Lung (tissue), 12 donors: ENCODE measurements around the gene CHORDC1. TPM values are rescaled to one million over a fixed set of nuclear protein-coding genes. Genes with fewer than 3 reads are reported as not detected.
"Not testable (repeated sequence)": the region's sequence is repeated elsewhere in the genome, so short reads cannot be mapped to it uniquely, and the experiment has no call there.

Experiments used
- ATAC-seq: fragments of 200-7000 bp; cut with Tn5 transposase; one replicate; pipeline ENCODE4 v1.9.1; 2020; ENCODE audit warnings: moderate number of reproducible peaks; ENCODE audit not compliant: insufficient read depth, low FRiP score
- DNase-seq, 3 donors: peaks; one replicate each; pipeline ENCODE4 v3.0.0-alpha.2; 2013 to 2017
- H3K27ac ChIP-seq, 2 donors: one replicate each; pipeline ENCODE4 v1.5.1; 2013; ENCODE audit warnings: mild to moderate bottlenecking in 2 of 2, moderate library complexity in 2 of 2, control low read depth in 1 of 2, inconsistent platforms in 1 of 2, low read depth in 1 of 2, low read length in 1 of 2
- H3K27me3 ChIP-seq, 3 donors: one replicate each; pipeline ENCODE4 v1.5.1; 2013; ENCODE audit warnings: low read length in 2 of 3; ENCODE audit not compliant: control insufficient read depth in 3 of 3, insufficient read depth in 3 of 3
- H3K36me3 ChIP-seq, 4 donors: one replicate each; pipeline ENCODE4 v1.5.1; 2013; ENCODE audit warnings: low read length in 4 of 4, mild to moderate bottlenecking in 1 of 4, moderate library complexity in 1 of 4; ENCODE audit not compliant: control insufficient read depth in 4 of 4, insufficient read depth in 4 of 4
- H3K4me1 ChIP-seq, 5 donors: one replicate each; pipeline ENCODE4 v1.5.1; 2013; ENCODE audit warnings: low read length in 5 of 5, mild to moderate bottlenecking in 2 of 5, moderate library complexity in 1 of 5; ENCODE audit not compliant: control insufficient read depth in 5 of 5, insufficient read depth in 5 of 5
- H3K4me3 ChIP-seq: one replicate; pipeline ENCODE4 v1.5.1; 2013; ENCODE audit warnings: mild to moderate bottlenecking, control low read depth, moderate library complexity
- H3K9ac ChIP-seq, 2 donors: one replicate each; pipeline ENCODE4 v1.5.1; 2013; ENCODE audit warnings: low read length in 2 of 2, control low read depth in 1 of 2; ENCODE audit not compliant: insufficient read depth in 1 of 2
- H3K9me3 ChIP-seq, 4 donors: one replicate each; pipeline ENCODE4 v1.5.1; 2013; ENCODE audit warnings: low read length in 3 of 4, mild to moderate bottlenecking in 1 of 4, moderate library complexity in 1 of 4; ENCODE audit not compliant: control insufficient read depth in 4 of 4, insufficient read depth in 3 of 4
- WGBS, 2 donors: extraction: QIAGEN DNeasy Blood & Tissue Kit; methylation state at CpG; one replicate each; pipeline ENCODE4 v1.1.7; 2013; 5-methylcytosine and 5-hydroxymethylcytosine counted together
- polyA plus RNA-seq, 2 donors: library from polyadenylated mRNA; stranded (reverse); fragments of 200-250 nt; gene quantifications; one replicate each; pipeline ENCODE4 v1.2.1, GENCODE V29; 2013
- total RNA-seq, 2 donors: library from RNA; depleted of rRNA in 1 of 2; stranded (reverse); fragments of >200 nt in 1 of 2; gene quantifications; one replicate each; pipeline ENCODE4 v1.2.1, GENCODE V29; 2014 to 2021
- TF ChIP-seq, protein P1 (sequence below): IDR thresholded peaks from 2 replicates; pipeline ENCODE4 v1.5.1; 2012; ENCODE audit warnings: mild to moderate bottlenecking; ENCODE audit errors: control extremely low read depth, extremely low read depth
- donor health status: control.
- donor health status: control.
- donor health status: Bipolar disorder and iron deficiency.
- donor health status: healthy.
- donor health status: DM: yes; HTN: yes; CAD: no.

The CHORDC1 gene
- total and polyA plus RNA-seq, 4 donors: 20.4 to 80.4 (median 22.7) TPM

DNA sequence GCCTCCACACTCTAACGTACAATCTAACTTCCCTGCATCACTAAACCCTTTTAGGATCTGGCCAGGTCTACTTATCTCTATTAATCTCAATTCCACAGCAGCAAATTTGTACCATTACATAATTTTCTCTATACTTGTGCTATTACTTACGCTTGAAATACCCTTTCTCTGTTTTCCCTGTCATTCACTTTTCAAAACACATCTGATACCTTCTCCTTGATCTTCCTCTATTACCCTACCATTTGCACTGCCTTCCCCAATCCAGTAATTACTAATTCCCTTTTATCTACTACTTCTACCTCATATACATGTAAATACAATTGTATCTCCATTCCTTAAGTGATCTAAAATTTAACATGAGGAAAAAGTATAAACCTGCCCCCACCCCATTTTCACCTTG is 14.0 kb downstream of the CHORDC1 start:
- ATAC-seq (no peak), DNase-seq (no peak)
- no peak overlapping the region for H3K9ac ChIP-seq
- no peaks in the 10 kb centered on the region for H3K9me3 ChIP-seq
- H3K4me1 ChIP-seq: peaks cover 0 to 2% (median 0%) of the 10 kb centered on the region in 5 donors
- 95 to 97% methylated on average over 2 of the region's 2 CpGs for WGBS, 2 donors
- TF ChIP-seq, protein P1, sequence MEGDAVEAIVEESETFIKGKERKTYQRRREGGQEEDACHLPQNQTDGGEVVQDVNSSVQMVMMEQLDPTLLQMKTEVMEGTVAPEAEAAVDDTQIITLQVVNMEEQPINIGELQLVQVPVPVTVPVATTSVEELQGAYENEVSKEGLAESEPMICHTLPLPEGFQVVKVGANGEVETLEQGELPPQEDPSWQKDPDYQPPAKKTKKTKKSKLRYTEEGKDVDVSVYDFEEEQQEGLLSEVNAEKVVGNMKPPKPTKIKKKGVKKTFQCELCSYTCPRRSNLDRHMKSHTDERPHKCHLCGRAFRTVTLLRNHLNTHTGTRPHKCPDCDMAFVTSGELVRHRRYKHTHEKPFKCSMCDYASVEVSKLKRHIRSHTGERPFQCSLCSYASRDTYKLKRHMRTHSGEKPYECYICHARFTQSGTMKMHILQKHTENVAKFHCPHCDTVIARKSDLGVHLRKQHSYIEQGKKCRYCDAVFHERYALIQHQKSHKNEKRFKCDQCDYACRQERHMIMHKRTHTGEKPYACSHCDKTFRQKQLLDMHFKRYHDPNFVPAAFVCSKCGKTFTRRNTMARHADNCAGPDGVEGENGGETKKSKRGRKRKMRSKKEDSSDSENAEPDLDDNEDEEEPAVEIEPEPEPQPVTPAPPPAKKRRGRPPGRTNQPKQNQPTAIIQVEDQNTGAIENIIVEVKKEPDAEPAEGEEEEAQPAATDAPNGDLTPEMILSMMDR: no peak
- H3K27me3 ChIP-seq: no peaks in the 10 kb centered on the region
- H3K36me3 ChIP-seq: peaks cover 7 to 16% (median 13%) of the 10 kb centered on the region in 4 donors
- no peak overlapping the region for H3K27ac ChIP-seq
- H3K4me3 ChIP-seq: no peak overlapping the region

DNA sequence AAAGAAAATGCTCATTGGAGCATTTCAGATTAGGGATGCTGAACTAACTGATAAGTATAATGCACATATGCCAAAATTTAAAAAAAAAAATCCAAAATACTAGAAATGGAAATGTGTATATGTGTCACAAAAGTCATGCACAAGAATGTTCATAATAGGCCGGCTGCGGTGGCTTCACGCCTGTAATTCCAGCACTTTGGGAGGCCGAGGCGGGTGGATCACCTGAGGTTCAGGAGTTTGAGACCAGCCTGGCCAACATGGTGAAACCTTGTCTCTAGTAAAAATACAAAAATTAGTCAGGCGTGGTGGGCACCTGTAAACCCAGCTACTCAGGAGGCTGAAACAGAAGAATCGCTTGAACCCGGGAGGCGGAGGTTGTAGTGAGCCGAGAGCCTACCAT is 14.9 kb downstream of the CHORDC1 start:
- ATAC-seq, H3K27ac ChIP-seq, DNase-seq, H3K4me1 ChIP-seq, H3K27me3 ChIP-seq, H3K9ac ChIP-seq, H3K4me3 ChIP-seq, H3K9me3 ChIP-seq: not testable (repeated sequence)
- 91 to 98% methylated on average over 10 of the region's 10 CpGs for WGBS, 2 donors
- H3K36me3 ChIP-seq: peaks cover 7 to 15% (median 11%) of the 10 kb centered on the region in 4 donors

DNA sequence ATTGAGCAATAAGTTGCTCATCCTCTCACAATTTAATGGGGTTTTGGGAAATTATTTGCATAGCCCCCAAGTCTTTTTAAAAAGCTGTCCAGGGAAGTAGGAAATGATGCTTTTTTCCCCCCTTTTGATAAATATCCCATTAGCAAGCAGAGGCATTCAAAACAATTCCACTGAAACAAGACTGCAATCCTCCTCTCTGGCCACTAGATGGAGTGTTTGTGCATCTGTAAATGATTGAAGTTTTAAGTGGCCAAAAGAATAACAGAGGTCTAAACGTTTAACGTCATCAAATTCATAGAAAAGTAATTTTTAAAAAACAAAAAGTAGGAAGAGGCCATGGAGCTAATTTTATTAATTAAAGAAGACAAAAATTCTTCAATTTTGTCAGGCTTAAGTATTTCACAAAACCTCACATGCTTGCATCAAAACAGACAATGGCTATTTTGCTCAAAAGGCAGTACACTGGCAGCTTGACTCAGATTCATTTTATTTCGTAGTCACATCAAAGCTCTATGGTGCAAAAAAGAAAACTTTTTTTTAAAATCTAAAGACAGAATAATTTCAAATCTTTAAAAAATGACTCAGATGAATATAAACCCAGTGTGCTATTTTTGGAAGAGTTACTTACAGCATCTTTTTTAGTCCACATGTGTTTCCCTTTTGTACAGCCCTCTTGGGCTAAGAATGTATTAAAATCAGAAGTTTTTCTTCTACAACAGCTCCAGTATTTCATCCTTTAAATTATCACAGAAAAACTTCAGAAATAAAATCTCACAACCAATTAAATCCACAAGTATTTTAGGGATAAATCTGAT is 17.8 kb downstream of the CHORDC1 start:
- DNase-seq (peak in 2 of 3 donors; percentile 63 to 72), ATAC-seq (no peak)
- H3K36me3 ChIP-seq: peaks cover 6 to 19% (median 9%) of the 10 kb centered on the region in 4 donors
- H3K9me3 ChIP-seq: no peaks in the 10 kb centered on the region
- no peak overlapping the region for H3K4me3 ChIP-seq
- TF ChIP-seq, protein P1: peak; percentile 62
- no peaks in the 10 kb centered on the region for H3K27me3 ChIP-seq
- H3K9ac ChIP-seq: no peak overlapping the region
- 22 to 30% methylated on average over 3 of the region's 3 CpGs for WGBS, 2 donors
- H3K4me1 ChIP-seq: peaks cover 0 to 2% (median 0%) of the 10 kb centered on the region in 5 donors
- no peak overlapping the region for H3K27ac ChIP-seq

DNA sequence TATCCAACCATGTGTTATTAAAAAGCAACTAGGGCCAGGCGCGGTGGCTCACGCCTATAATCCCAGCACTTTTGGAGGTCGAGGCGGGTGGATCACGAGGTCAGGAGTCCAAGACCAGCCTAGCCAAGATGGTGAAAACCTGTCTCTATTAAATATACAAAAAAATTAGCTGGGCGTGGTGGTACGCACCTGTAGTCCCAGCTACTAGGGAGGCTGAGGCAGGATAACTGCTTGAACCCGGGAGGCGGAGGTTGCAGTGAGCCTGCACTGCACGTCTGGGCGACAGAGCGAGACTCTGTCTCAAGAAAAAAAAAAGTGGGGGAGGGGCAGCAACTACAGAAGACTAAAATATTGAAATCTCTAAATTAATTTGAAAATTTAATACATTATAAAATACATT is 18.4 kb downstream of the CHORDC1 start:
- H3K27ac ChIP-seq: no peak overlapping the region
- TF ChIP-seq, protein P1: no peak
- ATAC-seq (no peak), DNase-seq (no peak)
- peaks cover 0 to 2% (median 0%) of the 10 kb centered on the region in 5 donors for H3K4me1 ChIP-seq
- H3K9me3 ChIP-seq: no peaks in the 10 kb centered on the region
- H3K4me3 ChIP-seq: no peak overlapping the region
- peaks cover 3 to 16% (median 7%) of the 10 kb centered on the region in 4 donors for H3K36me3 ChIP-seq
- H3K27me3 ChIP-seq: no peaks in the 10 kb centered on the region
- WGBS, 2 donors: 93 to 97% methylated on average over 13 of the region's 13 CpGs
- H3K9ac ChIP-seq: no peak overlapping the region
